Panc1 (cell line): ENCODE results near the gene WDR33. TPM values are rescaled to one million over a fixed set of nuclear protein-coding genes. Genes with fewer than 3 reads are reported as not detected.

ENCODE experiments used
- ATAC-seq: fragments of 200-7000 bp; cut with Tn5 transposase; 2 replicates; pipeline ENCODE4 v1.9.1; 2020; ENCODE audit warnings: mild to moderate bottlenecking, moderate library complexity
- BruUV-seq: library from RNA; stranded (reverse); fragments of 400-500 nt; replicated peaks from 2 replicates; lab custom pipeline; 2021; lab: Mats Ljungman, UMichigan
- CTCF ChIA-PET: fragments of 300-600 bp; sonication (Branson Sonifier 250); formaldehyde crosslinking; loops from one replicate; lab custom pipeline; 2022; ENCODE audit warnings: antibody characterized with exemption; lab: Charles Lee
- POLR2A ChIA-PET: fragments of 300-600 bp; sonication (Branson Sonifier 250); formaldehyde crosslinking; loops from one replicate; lab custom pipeline; 2022; ENCODE audit warnings: antibody characterized with exemption; lab: Charles Lee
- DNase-seq: peaks from one replicate; pipeline ENCODE4 v3.0.0-alpha.2; 2010; ENCODE audit warnings: low read depth, low spot score
- H3K27ac ChIP-seq: 2 replicates; pipeline ENCODE4 v1.5.1; 2011; ENCODE audit warnings: mild to moderate bottlenecking, low read length, inconsistent platforms
- H3K27me3 ChIP-seq: fragments of 200-500 bp; sonication (Bioruptor generic); 2 replicates; pipeline ENCODE4 v1.6.0; 2014; ENCODE audit warnings: low read length, inconsistent platforms; ENCODE audit not compliant: control insufficient read depth, insufficient read depth
- H3K36me3 ChIP-seq: fragments of 200-500 bp; sonication (Bioruptor generic); 2 replicates; pipeline ENCODE4 v1.5.1; 2014; ENCODE audit warnings: inconsistent platforms, mild to moderate bottlenecking, low read length, moderate library complexity; ENCODE audit not compliant: control insufficient read depth, insufficient read depth
- H3K4me1 ChIP-seq: 2 replicates; pipeline ENCODE4 v1.5.1; 2011; ENCODE audit warnings: inconsistent platforms, mild to moderate bottlenecking, low read length, moderate library complexity; ENCODE audit not compliant: control insufficient read depth, insufficient read depth
- H3K4me3 ChIP-seq, 2 experiments: 2 replicates each; pipeline ENCODE4 v1.5.1; 2011 to 2012; ENCODE audit warnings: low read depth in 2 of 2, low read length in 2 of 2, mild to moderate bottlenecking in 2 of 2, inconsistent platforms in 1 of 2, moderate library complexity in 1 of 2
- H3K9me3 ChIP-seq: fragments of 200-500 bp; sonication (Bioruptor generic); 2 replicates; pipeline ENCODE4 v1.5.1; 2014; ENCODE audit warnings: low read depth, mild to moderate bottlenecking, inconsistent platforms, low read length, moderate library complexity; ENCODE audit not compliant: control insufficient read depth, insufficient read depth
- CTCF ChIP-seq: fragments of 450-650 bp; IDR thresholded peaks from 2 replicates; pipeline ENCODE4 v1.5.1; 2017; ENCODE audit warnings: mild to moderate bottlenecking
- POLR2AphosphoS5 ChIP-seq: IDR thresholded peaks from 2 replicates; pipeline ENCODE4 v1.6.1; 2012; ENCODE audit warnings: mild to moderate bottlenecking, low read depth, low read length, moderate library complexity
- REST ChIP-seq, 2 experiments: IDR thresholded peaks; 2 replicates each; pipeline ENCODE4 v1.6.1; 2011 to 2012; ENCODE audit warnings: low read depth in 2 of 2, control low read depth in 1 of 2, low read length in 1 of 2, mild to moderate bottlenecking in 1 of 2, moderate library complexity in 1 of 2; ENCODE audit not compliant: insufficient read depth in 1 of 2
- SIN3A ChIP-seq: IDR thresholded peaks from 2 replicates; pipeline ENCODE4 v1.6.1; 2012; ENCODE audit warnings: low read depth, mild to moderate bottlenecking, low read length, moderate library complexity, borderline replicate concordance; ENCODE audit not compliant: insufficient read depth
- TCF7L2 ChIP-seq: IDR thresholded peaks from 2 replicates; pipeline ENCODE4 v1.6.1; 2011; ENCODE audit warnings: mild to moderate bottlenecking, low read depth, low read length, inconsistent platforms
- in situ Hi-C: cut with HindIII; loops from 2 replicates; pipeline ENCODE4 v1.10.0; 2016; ENCODE audit warnings: low sequenced_read_pairs, low pct_unique_long_range_greater_than_20kb
- intact Hi-C: fragments of 100-400 bp; cut with micrococcal nuclease; formaldehyde crosslinking; loops from one replicate; pipeline ENCODE4 v1.10.0; 2022; ENCODE audit not compliant: unreplicated experiment
- total RNA-seq: library from RNA; stranded (reverse); gene quantifications from one replicate; pipeline ENCODE4 v1.2.1, GENCODE V29; 2021; ENCODE audit not compliant: unreplicated experiment

WDR33 gene
- total RNA-seq, 1 experiment from 2014 or later, result 63.7 TPM

GRCh38 chr2:127709336-127709735 lies 101.6 kb downstream of the WDR33 start:
- H3K36me3 ChIP-seq, result no peaks in the 10 kb centered on the region; the same call in 1 of the 2 replicates
- ChIA-PET POLR2A (no interaction called here), CTCF (no interaction called here)
- H3K4me3 ChIP-seq, result no peak overlapping the region
- ATAC-seq, result no peak
- no peaks in the 10 kb centered on the region for H3K4me1 ChIP-seq
- no peak for DNase-seq
- in situ Hi-C loops (no loop called here), intact Hi-C loops (no loop called here)
- TF ChIP-seq TCF7L2 (no peak), REST (IDR thresholded peaks at IDR 0.05; ENCODE audit: insufficient read depth in 1 of 2, low read depth in 2 of 2, low read length in 1 of 2) (no peak), SIN3A (no peak), CTCF (no peak)
- no peaks in the 10 kb centered on the region for H3K27me3 ChIP-seq
- H3K9me3 ChIP-seq, result no peaks in the 10 kb centered on the region
- no TSS peak for BruUV-seq
- no peak overlapping the region for H3K27ac ChIP-seq

GRCh38 chr2:127707890-127708648 lies 102.9 kb downstream of the WDR33 start:
- Histone ChIP-seq H3K9me3 (no peaks in the 10 kb centered on the region), H3K36me3 (no peaks in the 10 kb centered on the region; the same call in 1 of the 2 replicates), H3K4me1 (peaks cover 7% of the 10 kb centered on the region), H3K27ac (no peak overlapping the region), H3K4me3 (no peak overlapping the region), H3K27me3 (no peaks in the 10 kb centered on the region)
- CTCF ChIA-PET, result no interaction called here
- TF ChIP-seq TCF7L2, result no peak
- no peak for TF ChIP-seq REST (IDR thresholded peaks at IDR 0.05; ENCODE audit: insufficient read depth in 1 of 2, low read depth in 2 of 2, low read length in 1 of 2)
- no peak for TF ChIP-seq POLR2AphosphoS5
- TF ChIP-seq SIN3A, result no peak
- DNase-seq (no peak), ATAC-seq (peak; percentile 23; the same call in 1 of the 2 replicates)
- in situ Hi-C loops, result no loop called here
- no TSS peak for BruUV-seq
- intact Hi-C loops, result no loop called here
- POLR2A ChIA-PET, result no interaction called here
